CD4-positive, alpha-beta T cell (primary cell): Measurements from ENCODE around the gene SKAP2. TPM values are rescaled to one million over a fixed set of nuclear protein-coding genes. Genes with fewer than 3 reads are reported as not detected.

Experiments used
- ATAC-seq: fragments of 200-7000 bp; cut with Tn5 transposase; one replicate; pipeline ENCODE4 v1.10.0; 2022; ENCODE audit warnings: mild to moderate bottlenecking; ENCODE audit not compliant: poor library complexity
- CTCF ChIA-PET: fragments of 350-600 bp; sonication (Branson Sonifier 250); formaldehyde crosslinking; loops from one replicate; lab custom pipeline; 2021; ENCODE audit warnings: antibody characterized with exemption, inconsistent platforms; lab: Charles Lee
- POLR2A ChIA-PET: fragments of 350-600 bp; sonication (Branson Sonifier 250); formaldehyde crosslinking; loops from one replicate; lab custom pipeline; 2021; ENCODE audit warnings: antibody characterized with exemption, inconsistent platforms; lab: Charles Lee
- DNase-seq, 14 experiments: peaks; one replicate each; pipeline ENCODE4 v3.0.0-alpha.2; 2013 to 2020; ENCODE audit warnings: mixed read lengths in 2 of 14
- H3K27ac ChIP-seq, 2 donors: one replicate each; pipeline versions ENCODE4 v1.5.1 to v1.7.0; 2013; ENCODE audit warnings: low read length in 2 of 2, low read depth in 1 of 2, mild to moderate bottlenecking in 1 of 2
- H3K27me3 ChIP-seq, 2 experiments: 1 replicate in 1 of 2; 2 replicates in 1 of 2; pipeline versions ENCODE4 v1.6.1 to v1.7.0; 2013; ENCODE audit warnings: low read length in 2 of 2, control low read depth in 1 of 2, mild to moderate bottlenecking in 1 of 2, moderate library complexity in 1 of 2; ENCODE audit not compliant: insufficient read depth in 2 of 2, control insufficient read depth in 1 of 2
- H3K36me3 ChIP-seq: one replicate; pipeline ENCODE4 v1.6.1; 2013; ENCODE audit warnings: low read length, control low read depth; ENCODE audit not compliant: insufficient read depth
- H3K4me1 ChIP-seq: one replicate; pipeline ENCODE4 v1.6.1; 2013; ENCODE audit warnings: low read length, control low read depth; ENCODE audit not compliant: insufficient read depth
- H3K4me3 ChIP-seq: one replicate; pipeline ENCODE4 v1.5.1; 2013; ENCODE audit warnings: mild to moderate bottlenecking, low read length, moderate library complexity
- H3K9me3 ChIP-seq, 2 experiments: 1 replicate in 1 of 2; 2 replicates in 1 of 2; pipeline versions ENCODE4 v1.6.1 to v1.7.0; 2013; ENCODE audit warnings: low read length in 2 of 2, mild to moderate bottlenecking in 2 of 2, control low read depth in 1 of 2, moderate library complexity in 1 of 2; ENCODE audit not compliant: control insufficient read depth in 1 of 2, insufficient read depth in 1 of 2
- H3K27ac Mint-ChIP-seq: one replicate; pipeline ENCODE4 v1.8.0; 2020; ENCODE audit warnings: mixed read lengths
- H3K27me3 Mint-ChIP-seq: one replicate; pipeline ENCODE4 v1.8.0; 2021; ENCODE audit warnings: mixed read lengths
- H3K36me3 Mint-ChIP-seq: one replicate; pipeline ENCODE4 v1.8.0; 2021; ENCODE audit warnings: low read depth, mixed read lengths
- H3K4me1 Mint-ChIP-seq: one replicate; pipeline ENCODE4 v1.8.0; 2021; ENCODE audit warnings: low read depth, mixed read lengths
- H3K4me3 Mint-ChIP-seq: one replicate; pipeline ENCODE4 v1.8.0; 2020; ENCODE audit warnings: mild to moderate bottlenecking, mixed read lengths
- H3K9me3 Mint-ChIP-seq: one replicate; pipeline ENCODE4 v1.8.0; 2020; ENCODE audit warnings: mixed read lengths
- CTCF ChIP-seq: fragments of 200-600 bp; IDR thresholded peaks from one replicate; pipeline ENCODE4 v1.8.0; 2022; ENCODE audit warnings: antibody characterized with exemption, mild to moderate bottlenecking
- intact Hi-C, 2 experiments: fragments of 100-400 bp; cut with DNase I in 1 of 2; cut with micrococcal nuclease in 1 of 2; formaldehyde crosslinking; loops; one replicate each; pipeline versions ENCODE4 v1.15.1 to v1.9.0; 2023 to 2025; cut with DNase I, micrococcal nuclease
- total RNA-seq, 174 experiments: library from RNA in 2 of 174; stranded (reverse) in 2 of 174; gene quantifications; one replicate each; pipeline ENCODE4 v1.2.3 and lab custom pipeline; 2021 to 2026

SKAP2 gene
- total RNA-seq, 2 experiments from 2014 or later: 0.91 to 1.2 TPM

DNA sequence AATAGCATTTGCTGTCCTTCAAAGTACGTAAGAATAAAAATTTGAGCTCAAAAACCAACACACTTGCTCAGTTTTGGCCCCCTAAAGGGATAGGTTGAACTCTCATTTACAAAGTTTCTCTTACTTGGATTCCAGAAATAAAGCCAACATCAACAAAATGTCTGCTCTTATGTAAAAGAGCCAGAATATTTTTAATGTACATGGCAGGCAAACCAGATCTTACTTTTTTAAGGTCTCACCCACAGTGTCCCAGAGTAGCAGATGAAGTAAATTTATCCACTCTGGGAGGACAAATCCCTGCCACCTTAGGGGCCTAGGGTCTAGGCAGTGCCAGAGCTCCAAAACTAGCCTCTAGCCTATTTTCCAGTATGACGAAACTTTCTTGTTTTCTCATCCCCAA is 159.6 kb downstream of the SKAP2 start:
- Mint-ChIP-seq H3K27me3 (peaks cover 20% of the 10 kb centered on the region), H3K9me3 (no peaks in the 10 kb centered on the region), H3K36me3 (no peaks in the 10 kb centered on the region), H3K27ac (no peak overlapping the region), H3K4me1 (no peaks in the 10 kb centered on the region), H3K4me3 (no peak overlapping the region)
- no peaks in the 10 kb centered on the region for H3K36me3 ChIP-seq
- TF ChIP-seq CTCF: no peak
- H3K9me3 ChIP-seq: no peaks in the 10 kb centered on the region
- H3K27me3 ChIP-seq: no peaks in the 10 kb centered on the region
- H3K4me1 ChIP-seq: no peaks in the 10 kb centered on the region
- intact Hi-C loops: no loop called here
- DNase-seq (no peak), ATAC-seq (no peak)
- POLR2A ChIA-PET: no interaction called here
- no peak overlapping the region for H3K27ac ChIP-seq
- no peak overlapping the region for H3K4me3 ChIP-seq
- CTCF ChIA-PET: no interaction called here

DNA sequence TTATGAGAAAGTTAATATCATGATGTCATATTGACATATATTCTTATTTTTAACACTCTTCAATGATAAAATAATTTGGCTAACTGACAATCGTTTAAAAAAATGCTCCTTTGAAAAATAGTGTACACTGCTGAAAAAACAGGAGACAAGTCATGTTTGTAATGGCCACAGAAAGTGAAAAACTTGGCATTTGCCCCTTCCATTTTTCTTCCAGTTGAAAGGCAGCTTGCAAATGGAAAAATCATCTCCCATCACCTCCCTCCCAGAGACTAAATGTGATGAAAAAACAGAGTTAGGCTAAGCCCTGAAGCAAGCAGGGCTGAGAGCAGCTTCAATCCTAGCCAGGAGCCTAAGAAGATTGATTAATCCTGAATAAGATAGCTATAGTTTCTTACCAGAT is 160.4 kb downstream of the SKAP2 start:
- Histone ChIP-seq H3K36me3 (no peaks in the 10 kb centered on the region), H3K27ac (no peak overlapping the region), H3K4me3 (no peak overlapping the region), H3K9me3 (no peaks in the 10 kb centered on the region), H3K4me1 (no peaks in the 10 kb centered on the region), H3K27me3 (no peaks in the 10 kb centered on the region)
- no peak overlapping the region for H3K4me3 Mint-ChIP-seq
- H3K9me3 Mint-ChIP-seq: no peaks in the 10 kb centered on the region
- ATAC-seq (no peak), DNase-seq (no peak)
- H3K36me3 Mint-ChIP-seq: no peaks in the 10 kb centered on the region
- no peaks in the 10 kb centered on the region for H3K4me1 Mint-ChIP-seq
- intact Hi-C loops: no loop called here
- H3K27me3 Mint-ChIP-seq: peaks cover 22% of the 10 kb centered on the region
- ChIA-PET CTCF (interaction anchor here (1.4 kb wide), 1 partner anchor 22 kb away, joined by 4 read pairs; no protein-coding TSS in a partner anchor), POLR2A (no interaction called here)
- TF ChIP-seq CTCF: no peak
- H3K27ac Mint-ChIP-seq: no peak overlapping the region

DNA sequence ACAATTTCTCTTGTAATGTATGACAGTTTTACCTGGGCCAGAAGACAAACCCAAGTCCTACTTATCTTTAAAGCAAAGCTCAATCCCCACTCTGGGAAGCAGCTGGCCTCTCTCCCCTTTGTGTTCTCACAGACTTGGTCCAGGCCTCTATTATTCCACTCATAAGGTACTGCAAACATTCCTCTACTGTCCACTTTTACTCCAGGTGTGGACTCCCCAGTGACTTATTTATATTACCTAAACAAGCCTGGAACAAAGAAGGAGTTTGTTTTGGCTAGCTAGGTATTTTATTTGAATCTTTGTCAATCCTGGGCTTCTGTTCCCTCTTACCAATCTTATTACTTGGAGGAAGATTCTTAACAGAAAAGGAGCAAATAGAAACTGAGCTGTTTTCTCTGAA is 163.5 kb downstream of the SKAP2 start:
- no peaks in the 10 kb centered on the region for H3K4me1 ChIP-seq
- Mint-ChIP-seq H3K9me3 (no peaks in the 10 kb centered on the region), H3K36me3 (no peaks in the 10 kb centered on the region), H3K4me1 (no peaks in the 10 kb centered on the region), H3K4me3 (no peak overlapping the region), H3K27ac (no peak overlapping the region), H3K27me3 (peaks cover 35% of the 10 kb centered on the region)
- H3K36me3 ChIP-seq: no peaks in the 10 kb centered on the region
- TF ChIP-seq CTCF: no peak
- ChIA-PET POLR2A (no interaction called here), CTCF (no interaction called here)
- no peak overlapping the region for H3K4me3 ChIP-seq
- H3K27me3 ChIP-seq: peaks cover 0 to 5% of the 10 kb centered on the region in 2 experiments
- intact Hi-C loops: no loop called here
- H3K27ac ChIP-seq: no peak overlapping the region
- no peaks in the 10 kb centered on the region for H3K9me3 ChIP-seq
- no peak for DNase-seq
- no peak for ATAC-seq
